ENCODE data around the gene CHRNA4. TPM values are rescaled to one million over a fixed set of nuclear protein-coding genes. Genes with fewer than 3 reads are reported as not detected.
"Not testable (repeated sequence)": the region's sequence is repeated elsewhere in the genome, so short reads cannot be mapped to it uniquely, and the experiment has no call there.

The CHRNA4 gene
- total and polyA plus RNA-seq, 9 donors, result 0.44 to 2.3 (median 0.76) TPM

GRCh38 chr20:63306673-63307537 is 54.2 kb downstream of the CHRNA4 start:
- Histone ChIP-seq H3K4me3 (ENCODE audit: low read length) (no peak overlapping the region), H3K36me3 (ENCODE audit: control insufficient read depth, insufficient read depth, low read length) (no peaks in the 10 kb centered on the region), H3K9me3 (replicated peaks; ENCODE audit: control insufficient read depth, low read depth, low read length) (no peaks in the 10 kb centered on the region), H3K27ac (ENCODE audit: low read length) (no peak overlapping the region), H3K27me3 (ENCODE audit: control insufficient read depth, insufficient read depth, low read length) (peaks cover 5% of the 10 kb centered on the region), H3K4me1 (ENCODE audit: control insufficient read depth, insufficient read depth, low read length) (peaks cover 17% of the 10 kb centered on the region)
- 71% methylated on average over 35 of the region's 35 CpGs for WGBS (ENCODE audit: insufficient coverage)
- DNase-seq, result no peak

GRCh38 chr20:63305933-63306672 is 55.0 kb downstream of the CHRNA4 start:
- H3K4me3 ChIP-seq (ENCODE audit: low read length); DNase-seq; H3K27me3 ChIP-seq (ENCODE audit: control insufficient read depth, insufficient read depth, low read length); H3K36me3 ChIP-seq (ENCODE audit: control insufficient read depth, insufficient read depth, low read length); H3K27ac ChIP-seq (ENCODE audit: low read length); H3K9me3 ChIP-seq (replicated peaks; ENCODE audit: control insufficient read depth, low read depth, low read length): not testable (repeated sequence)
- WGBS (ENCODE audit: insufficient coverage), result 76% methylated on average over 12 of the region's 30 CpGs
- peaks cover 14% of the 10 kb centered on the region for H3K4me1 ChIP-seq (ENCODE audit: control insufficient read depth, insufficient read depth, low read length)

- H3K4me1 ChIP-seq (ENCODE audit: control insufficient read depth, insufficient read depth, low read length), result peaks cover 14% of the 10 kb centered on the region
- no peak overlapping the region for H3K4me3 ChIP-seq (ENCODE audit: low read length)
- WGBS (ENCODE audit: insufficient coverage), result 32% methylated on average over 3 of the region's 8 CpGs
- H3K27ac ChIP-seq (ENCODE audit: low read length), result no peak overlapping the region
- H3K27me3 ChIP-seq (ENCODE audit: control insufficient read depth, insufficient read depth, low read length), result peaks cover 5% of the 10 kb centered on the region
- no peaks in the 10 kb centered on the region for H3K36me3 ChIP-seq (ENCODE audit: control insufficient read depth, insufficient read depth, low read length)
- no peaks in the 10 kb centered on the region for H3K9me3 ChIP-seq (replicated peaks; ENCODE audit: control insufficient read depth, low read depth, low read length)
- no peak for DNase-seq
These were observed 55.8 kb downstream of the CHRNA4 start for GRCh38 chr20:63305393-63305792.

DNA sequence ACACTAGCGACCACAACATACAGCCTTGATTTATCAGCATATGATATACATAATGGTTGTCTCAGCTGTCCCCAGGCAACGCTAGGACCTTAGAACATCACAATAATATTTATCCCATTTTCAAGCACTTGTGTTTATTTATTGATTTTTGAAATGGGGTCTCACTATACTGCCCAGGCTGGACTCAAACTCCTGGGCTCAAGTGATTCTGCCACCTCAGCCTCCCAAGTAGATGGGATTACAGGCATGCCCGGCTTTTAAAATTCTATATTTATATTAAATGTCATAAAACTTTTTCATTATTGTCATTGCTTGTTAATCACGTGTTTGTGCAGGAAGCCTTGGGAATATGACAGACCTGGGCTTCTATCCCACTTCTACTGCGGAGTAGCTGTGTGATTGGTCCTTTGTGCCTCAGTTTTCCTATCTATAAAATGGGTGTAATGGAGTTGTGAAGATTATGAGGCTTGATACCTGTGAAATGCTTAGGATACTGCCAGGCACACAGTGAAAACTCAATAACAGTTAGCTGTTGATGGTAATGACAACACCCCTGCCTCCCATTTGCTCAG is 58.0 kb downstream of the CHRNA4 start:
- WGBS (ENCODE audit: insufficient coverage), result no CpG with 5 or more reads among the region's 5 CpGs
- no peaks in the 10 kb centered on the region for H3K9me3 ChIP-seq (replicated peaks; ENCODE audit: control insufficient read depth, low read depth, low read length)
- H3K36me3 ChIP-seq (ENCODE audit: control insufficient read depth, insufficient read depth, low read length), result no peaks in the 10 kb centered on the region

DNA sequence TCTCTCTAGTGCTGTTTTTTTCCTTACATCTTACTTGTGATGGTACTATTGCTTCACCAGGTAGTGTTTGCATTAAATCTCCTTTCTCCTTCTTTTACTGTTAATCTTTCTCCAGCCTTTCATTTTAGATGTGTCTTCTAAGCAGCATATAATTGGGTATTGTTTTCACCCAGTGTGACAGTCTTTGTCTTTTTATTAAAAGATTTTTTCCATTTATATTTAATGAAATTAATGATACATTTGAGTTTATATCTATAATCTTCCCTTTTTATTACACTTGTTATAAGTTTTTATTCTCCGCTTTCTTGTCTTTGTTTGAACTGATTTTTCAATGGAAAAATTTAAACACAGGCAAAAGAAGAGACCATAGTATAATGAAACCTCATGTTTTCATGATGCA is 59.5 kb downstream of the CHRNA4 start:
- Histone ChIP-seq H3K4me1 (ENCODE audit: control insufficient read depth, insufficient read depth, low read length) (peaks cover 17% of the 10 kb centered on the region), H3K9me3 (replicated peaks; ENCODE audit: control insufficient read depth, low read depth, low read length) (no peaks in the 10 kb centered on the region), H3K4me3 (ENCODE audit: low read length) (no peak overlapping the region), H3K27me3 (ENCODE audit: control insufficient read depth, insufficient read depth, low read length) (peaks cover 14% of the 10 kb centered on the region), H3K27ac (ENCODE audit: low read length) (no peak overlapping the region), H3K36me3 (ENCODE audit: control insufficient read depth, insufficient read depth, low read length) (no peaks in the 10 kb centered on the region)
- DNase-seq, result no peak
- no CpG with 5 or more reads among the region's 1 CpG for WGBS (ENCODE audit: insufficient coverage)

More for the DNA sequence above, 58.0 kb downstream of the CHRNA4 start:
- Histone ChIP-seq H3K27me3 (ENCODE audit: control insufficient read depth, insufficient read depth, low read length) (peaks cover 7% of the 10 kb centered on the region), H3K27ac (ENCODE audit: low read length) (no peak overlapping the region), H3K4me1 (ENCODE audit: control insufficient read depth, insufficient read depth, low read length) (peaks cover 4% of the 10 kb centered on the region), H3K4me3 (ENCODE audit: low read length) (no peak overlapping the region)
- no peak for DNase-seq

DNA sequence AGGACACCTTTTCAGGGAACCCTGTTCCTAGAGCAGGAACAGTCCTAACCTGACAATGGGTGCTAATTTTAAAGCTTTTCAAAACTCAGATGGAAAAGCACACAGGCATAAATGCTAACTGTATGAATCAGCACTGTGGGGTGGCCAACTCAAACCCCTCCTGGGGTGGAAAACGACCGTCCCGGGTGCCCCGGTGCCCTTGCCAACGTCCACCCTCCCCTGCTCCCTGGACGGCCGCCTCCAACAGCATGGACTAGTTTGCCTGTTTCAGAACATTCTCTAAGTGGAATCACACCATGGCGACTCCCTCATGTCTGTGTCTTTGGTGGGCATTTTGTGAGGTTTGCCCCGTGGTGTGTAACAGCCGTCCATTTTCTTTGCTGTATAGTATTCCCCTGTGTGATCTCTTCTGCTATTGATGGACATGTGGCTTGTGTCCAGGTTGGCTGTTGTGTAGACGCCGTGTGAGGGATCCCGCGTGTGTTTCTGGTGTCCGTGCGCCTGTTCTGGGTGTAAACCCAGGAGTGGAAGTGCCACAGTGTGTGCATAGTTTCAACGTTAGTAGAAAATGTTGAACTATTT is 62.3 kb downstream of the CHRNA4 start:
- Histone ChIP-seq H3K36me3 (ENCODE audit: control insufficient read depth, insufficient read depth, low read length) (no peaks in the 10 kb centered on the region), H3K27ac (ENCODE audit: low read length) (no peak overlapping the region), H3K27me3 (ENCODE audit: control insufficient read depth, insufficient read depth, low read length) (peaks cover 37% of the 10 kb centered on the region), H3K4me3 (ENCODE audit: low read length) (no peak overlapping the region), H3K9me3 (replicated peaks; ENCODE audit: control insufficient read depth, low read depth, low read length) (no peaks in the 10 kb centered on the region), H3K4me1 (ENCODE audit: control insufficient read depth, insufficient read depth, low read length) (peaks cover 32% of the 10 kb centered on the region)
- DNase-seq, result no peak
- 92% methylated on average over 15 of the region's 17 CpGs for WGBS (ENCODE audit: insufficient coverage)

GRCh38 chr20:63297796-63298572 is 63.2 kb downstream of the CHRNA4 start:
- Histone ChIP-seq H3K27ac (ENCODE audit: low read length) (no peak overlapping the region), H3K4me1 (ENCODE audit: control insufficient read depth, insufficient read depth, low read length) (peaks cover 39% of the 10 kb centered on the region), H3K36me3 (ENCODE audit: control insufficient read depth, insufficient read depth, low read length) (no peaks in the 10 kb centered on the region), H3K27me3 (ENCODE audit: control insufficient read depth, insufficient read depth, low read length) (peaks cover 40% of the 10 kb centered on the region), H3K9me3 (replicated peaks; ENCODE audit: control insufficient read depth, low read depth, low read length) (no peaks in the 10 kb centered on the region), H3K4me3 (ENCODE audit: low read length) (no peak overlapping the region)
- WGBS (ENCODE audit: insufficient coverage), result 83% methylated on average over 13 of the region's 16 CpGs
- no peak for DNase-seq

GRCh38 chr20:63297371-63297781 is 63.8 kb downstream of the CHRNA4 start:
- Histone ChIP-seq H3K4me1 (ENCODE audit: control insufficient read depth, insufficient read depth, low read length) (peaks cover 43% of the 10 kb centered on the region), H3K4me3 (ENCODE audit: low read length) (no peak overlapping the region), H3K27ac (ENCODE audit: low read length) (no peak overlapping the region), H3K36me3 (ENCODE audit: control insufficient read depth, insufficient read depth, low read length) (no peaks in the 10 kb centered on the region), H3K27me3 (ENCODE audit: control insufficient read depth, insufficient read depth, low read length) (peaks cover 40% of the 10 kb centered on the region), H3K9me3 (replicated peaks; ENCODE audit: control insufficient read depth, low read depth, low read length) (no peaks in the 10 kb centered on the region)
- WGBS (ENCODE audit: insufficient coverage), result 65% methylated on average over 11 of the region's 11 CpGs
- no peak for DNase-seq

DNA sequence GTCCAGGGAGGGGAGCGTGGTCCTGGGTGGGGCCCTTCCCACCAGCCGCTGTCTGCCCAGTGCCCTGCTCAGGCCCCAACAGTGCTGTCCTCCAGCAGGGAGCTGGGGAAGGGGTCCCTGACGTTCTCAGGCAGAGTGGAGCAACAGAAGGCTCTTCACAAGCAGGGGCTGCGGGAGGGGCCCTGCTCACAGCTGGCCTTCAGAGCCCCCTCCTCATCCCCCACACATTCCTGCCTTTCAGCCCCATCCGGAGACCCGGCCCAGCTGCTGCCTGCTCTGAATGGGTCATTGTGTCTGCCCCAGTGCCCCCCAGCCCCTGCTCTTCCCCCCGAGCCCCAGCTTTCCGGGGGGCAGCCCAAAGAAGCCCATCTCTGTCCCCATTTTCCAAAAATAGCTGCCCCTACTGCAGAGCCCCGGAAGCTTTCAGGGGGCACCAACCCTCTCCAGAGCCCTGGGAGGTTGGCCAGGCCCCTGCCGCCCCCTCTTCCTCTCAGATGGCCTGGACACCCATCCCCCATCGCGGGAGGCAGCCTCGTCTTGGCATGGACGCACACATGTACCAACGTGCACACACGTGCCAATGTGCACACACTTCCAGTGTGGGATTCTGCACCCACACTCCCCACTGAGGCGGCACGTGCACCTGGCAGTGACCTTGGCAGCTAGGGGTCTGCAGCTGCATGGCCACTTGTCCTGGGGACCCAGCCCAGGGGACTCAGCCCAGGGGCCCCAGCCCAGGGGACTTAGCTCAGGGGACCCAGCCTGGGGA is 64.4 kb downstream of the CHRNA4 start:
- Histone ChIP-seq H3K27ac (ENCODE audit: low read length) (no peak overlapping the region), H3K27me3 (ENCODE audit: control insufficient read depth, insufficient read depth, low read length) (peaks cover 40% of the 10 kb centered on the region), H3K36me3 (ENCODE audit: control insufficient read depth, insufficient read depth, low read length) (no peaks in the 10 kb centered on the region), H3K4me3 (ENCODE audit: low read length) (no peak overlapping the region), H3K4me1 (ENCODE audit: control insufficient read depth, insufficient read depth, low read length) (peaks cover 50% of the 10 kb centered on the region), H3K9me3 (replicated peaks; ENCODE audit: control insufficient read depth, low read depth, low read length) (no peaks in the 10 kb centered on the region)
- no peak for DNase-seq
- 32% methylated on average over 16 of the region's 18 CpGs for WGBS (ENCODE audit: insufficient coverage)

Measured in muscle of leg (tissue), 11 donors.